ENCODE measurements around the gene SYT5.

GRCh38 chr19:55173186-55173713, 6.8 kb downstream of the SYT5 start:
- TF ChIP-seq CTCF (IDR thresholded peaks at IDR 0.05) (no peak), ZFX (IDR thresholded peaks at IDR 0.05; ENCODE audit: borderline replicate concordance) (no peak)

Measured in 22Rv1 (cell line).